Parathyroid adenoma (tissue), 2 donors: ENCODE results near the gene SKI.

Source experiments
- H2AFZ ChIP-seq: fragments of 300-600 bp; sonication (generic); one replicate; pipeline ENCODE4 v1.7.0; 2017; ENCODE audit warnings: antibody characterized with exemption, mild to moderate bottlenecking
- H3K27ac ChIP-seq: fragments of 300-600 bp; sonication (generic); one replicate; pipeline ENCODE4 v1.7.0; 2017
- H3K27me3 ChIP-seq: fragments of 300-600 bp; sonication (generic); one replicate; pipeline ENCODE4 v1.7.0; 2017; ENCODE audit warnings: low read length; ENCODE audit not compliant: control insufficient read depth, insufficient read depth
- H3K36me3 ChIP-seq: fragments of 300-600 bp; sonication (generic); one replicate; pipeline ENCODE4 v1.7.0; 2017; ENCODE audit warnings: low read length; ENCODE audit not compliant: control insufficient read depth, insufficient read depth
- H3K4me1 ChIP-seq: fragments of 300-600 bp; sonication (generic); one replicate; pipeline ENCODE4 v1.7.0; 2017; ENCODE audit warnings: control low read depth
- H3K4me2 ChIP-seq: fragments of 300-600 bp; sonication (generic); one replicate; pipeline ENCODE4 v1.7.0; 2017; ENCODE audit warnings: low read length
- H3K4me3 ChIP-seq: fragments of 300-600 bp; sonication (generic); one replicate; pipeline ENCODE4 v1.7.0; 2017; ENCODE audit warnings: low read depth, low read length
- H3K79me2 ChIP-seq: fragments of 300-600 bp; sonication (generic); one replicate; pipeline ENCODE4 v1.7.0; 2017; ENCODE audit warnings: control low read depth
- H3K9ac ChIP-seq: fragments of 300-600 bp; sonication (generic); one replicate; pipeline ENCODE4 v1.7.0; 2017; ENCODE audit warnings: mild to moderate bottlenecking
- H3K9me3 ChIP-seq: fragments of 300-600 bp; sonication (generic); one replicate; pipeline ENCODE4 v1.7.0; 2017; ENCODE audit warnings: low read length; ENCODE audit not compliant: control insufficient read depth
- CTCF ChIP-seq: fragments of 300-600 bp; sonication (generic); IDR thresholded peaks from one replicate; pipeline ENCODE4 v1.7.0; 2017; ENCODE audit warnings: antibody characterized with exemption, mild to moderate bottlenecking
- donor health status: primary hyperparathyroidism.

SKI gene

GRCh38 chr1:2266301-2266975, 38.3 kb downstream of the SKI start:
- Histone ChIP-seq H3K4me1 (no peaks in the 10 kb centered on the region), H3K9ac (no peak overlapping the region)
- TF ChIP-seq CTCF: no peak

GRCh38 chr1:2267051-2267830, 39.1 kb downstream of the SKI start:
- no peak overlapping the region for H3K9ac ChIP-seq
- TF ChIP-seq CTCF: no peak

More at GRCh38 chr1:2266301-2266975, 38.3 kb downstream of the SKI start:
- no peak overlapping the region for H3K4me3 ChIP-seq
- H3K36me3 ChIP-seq: no peaks in the 10 kb centered on the region
- H3K79me2 ChIP-seq: peaks cover 39% of the 10 kb centered on the region
- no peaks in the 10 kb centered on the region for H3K9me3 ChIP-seq
- H2AFZ ChIP-seq: no peak overlapping the region
- H3K4me2 ChIP-seq: no peak overlapping the region
- no peaks in the 10 kb centered on the region for H3K27me3 ChIP-seq
- no peak overlapping the region for H3K27ac ChIP-seq

DNA sequence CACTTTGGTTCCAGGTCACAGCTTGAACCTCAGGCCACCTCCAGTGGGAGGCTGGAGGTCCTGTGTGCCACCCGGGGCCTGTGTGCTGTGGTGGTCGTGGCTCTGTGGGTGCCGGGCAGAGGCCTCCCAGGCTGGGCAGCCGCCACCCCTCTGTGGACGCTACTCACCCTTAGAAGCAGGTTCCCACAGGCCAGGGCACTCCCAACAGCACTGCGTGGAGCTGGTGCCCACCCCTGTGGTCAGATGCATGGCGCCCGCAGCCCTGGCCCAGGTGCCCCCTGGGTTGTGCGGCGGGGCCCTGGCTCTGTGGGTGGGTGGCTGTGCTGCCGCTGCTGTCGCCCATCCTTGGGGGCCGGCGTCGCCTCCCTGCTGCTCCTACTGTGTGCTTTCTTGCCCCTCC, 39.7 kb downstream of the SKI start:
- no peaks in the 10 kb centered on the region for H3K27me3 ChIP-seq
- no peaks in the 10 kb centered on the region for H3K36me3 ChIP-seq
- no peak overlapping the region for H2AFZ ChIP-seq
- no peak overlapping the region for H3K4me2 ChIP-seq
- peaks cover 37% of the 10 kb centered on the region for H3K79me2 ChIP-seq
- no peaks in the 10 kb centered on the region for H3K9me3 ChIP-seq
- TF ChIP-seq CTCF: no peak
- H3K27ac ChIP-seq: no peak overlapping the region
- H3K4me3 ChIP-seq: no peak overlapping the region
- H3K9ac ChIP-seq: no peak overlapping the region
- H3K4me1 ChIP-seq: no peaks in the 10 kb centered on the region

More at GRCh38 chr1:2267051-2267830, 39.1 kb downstream of the SKI start:
- Histone ChIP-seq H3K9me3 (no peaks in the 10 kb centered on the region), H3K36me3 (no peaks in the 10 kb centered on the region), H3K4me2 (no peak overlapping the region), H3K4me1 (no peaks in the 10 kb centered on the region), H2AFZ (no peak overlapping the region), H3K4me3 (no peak overlapping the region), H3K79me2 (peaks cover 38% of the 10 kb centered on the region), H3K27me3 (no peaks in the 10 kb centered on the region), H3K27ac (no peak overlapping the region)

- peaks cover 37% of the 10 kb centered on the region for H3K79me2 ChIP-seq
- H3K9me3 ChIP-seq: no peaks in the 10 kb centered on the region
- H3K9ac ChIP-seq: no peak overlapping the region
- H3K4me1 ChIP-seq: no peaks in the 10 kb centered on the region
- H3K4me3 ChIP-seq: no peak overlapping the region
- no peak overlapping the region for H3K27ac ChIP-seq
- H3K27me3 ChIP-seq: no peaks in the 10 kb centered on the region
- no peak for TF ChIP-seq CTCF
- no peaks in the 10 kb centered on the region for H3K36me3 ChIP-seq
- no peak overlapping the region for H2AFZ ChIP-seq
- no peak overlapping the region for H3K4me2 ChIP-seq
Observed at GRCh38 chr1:2268285-2269056, 40.4 kb downstream of the SKI start.
